ENCODE measurements around the gene SAMD13.

DNA sequence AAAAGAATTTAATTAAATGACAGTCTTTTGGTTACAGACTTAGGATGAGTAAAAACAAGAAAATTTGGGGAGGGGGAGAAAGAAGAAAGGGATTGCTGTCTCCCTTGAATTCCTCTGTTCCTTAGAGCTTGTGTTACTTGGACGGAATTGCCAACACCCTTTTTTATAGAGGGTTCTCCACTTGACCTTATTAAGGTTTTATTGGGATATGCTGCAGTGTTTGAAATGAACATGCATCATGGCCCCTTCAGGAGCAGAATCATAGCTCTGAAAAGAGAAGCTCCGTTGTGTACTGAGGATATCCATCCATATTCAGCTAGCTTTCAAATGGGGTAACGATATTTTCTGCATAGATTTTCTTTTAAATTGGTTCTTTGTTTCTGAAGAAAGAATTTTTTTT lies 48.6 kb downstream of the SAMD13 start:
- TF ChIP-seq NFIC (IDR thresholded peaks at IDR 0.05) (no peak), EP300 (IDR thresholded peaks at IDR 0.05; ENCODE audit: borderline replicate concordance) (no peak), CEBPB (IDR thresholded peaks at IDR 0.05) (no peak), EGR1 (IDR thresholded peaks at IDR 0.05) (no peak), FOXM1 (IDR thresholded peaks at IDR 0.05; ENCODE audit: borderline replicate concordance, low read depth) (no peak), YY1 (IDR thresholded peaks at IDR 0.05; ENCODE audit: low read depth) (no peak), TEAD4 (IDR thresholded peaks at IDR 0.05) (no peak), CREB1 (IDR thresholded peaks at IDR 0.05; ENCODE audit: low read depth) (no peak)
- TF ChIP-seq, protein P1, sequence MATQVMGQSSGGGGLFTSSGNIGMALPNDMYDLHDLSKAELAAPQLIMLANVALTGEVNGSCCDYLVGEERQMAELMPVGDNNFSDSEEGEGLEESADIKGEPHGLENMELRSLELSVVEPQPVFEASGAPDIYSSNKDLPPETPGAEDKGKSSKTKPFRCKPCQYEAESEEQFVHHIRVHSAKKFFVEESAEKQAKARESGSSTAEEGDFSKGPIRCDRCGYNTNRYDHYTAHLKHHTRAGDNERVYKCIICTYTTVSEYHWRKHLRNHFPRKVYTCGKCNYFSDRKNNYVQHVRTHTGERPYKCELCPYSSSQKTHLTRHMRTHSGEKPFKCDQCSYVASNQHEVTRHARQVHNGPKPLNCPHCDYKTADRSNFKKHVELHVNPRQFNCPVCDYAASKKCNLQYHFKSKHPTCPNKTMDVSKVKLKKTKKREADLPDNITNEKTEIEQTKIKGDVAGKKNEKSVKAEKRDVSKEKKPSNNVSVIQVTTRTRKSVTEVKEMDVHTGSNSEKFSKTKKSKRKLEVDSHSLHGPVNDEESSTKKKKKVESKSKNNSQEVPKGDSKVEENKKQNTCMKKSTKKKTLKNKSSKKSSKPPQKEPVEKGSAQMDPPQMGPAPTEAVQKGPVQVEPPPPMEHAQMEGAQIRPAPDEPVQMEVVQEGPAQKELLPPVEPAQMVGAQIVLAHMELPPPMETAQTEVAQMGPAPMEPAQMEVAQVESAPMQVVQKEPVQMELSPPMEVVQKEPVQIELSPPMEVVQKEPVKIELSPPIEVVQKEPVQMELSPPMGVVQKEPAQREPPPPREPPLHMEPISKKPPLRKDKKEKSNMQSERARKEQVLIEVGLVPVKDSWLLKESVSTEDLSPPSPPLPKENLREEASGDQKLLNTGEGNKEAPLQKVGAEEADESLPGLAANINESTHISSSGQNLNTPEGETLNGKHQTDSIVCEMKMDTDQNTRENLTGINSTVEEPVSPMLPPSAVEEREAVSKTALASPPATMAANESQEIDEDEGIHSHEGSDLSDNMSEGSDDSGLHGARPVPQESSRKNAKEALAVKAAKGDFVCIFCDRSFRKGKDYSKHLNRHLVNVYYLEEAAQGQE (IDR thresholded peaks at IDR 0.05; ENCODE audit: low read depth) = no peak
- TF ChIP-seq, protein P2, sequence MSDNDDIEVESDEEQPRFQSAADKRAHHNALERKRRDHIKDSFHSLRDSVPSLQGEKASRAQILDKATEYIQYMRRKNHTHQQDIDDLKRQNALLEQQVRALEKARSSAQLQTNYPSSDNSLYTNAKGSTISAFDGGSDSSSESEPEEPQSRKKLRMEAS (IDR thresholded peaks at IDR 0.05) = no peak

Data from Ishikawa (cell line).